HCT116 (cell line): ENCODE data around the gene TMEM187. TPM values are rescaled to one million over a fixed set of nuclear protein-coding genes. Genes with fewer than 3 reads are reported as not detected.
A peak's percentile ranks its signal among the peaks of the same experiment; 100 is the strongest.

Experiments
- ATAC-seq: fragments of 200-7000 bp; cut with Tn5 transposase; 2 replicates; pipeline ENCODE4 v1.9.1; 2020; ENCODE audit warnings: mild to moderate bottlenecking, moderate library complexity
- BruUV-seq: library from RNA; stranded (reverse); fragments of 400-500 nt; replicated peaks from 2 replicates; lab custom pipeline; 2021; lab: Mats Ljungman, UMichigan
- CTCF ChIA-PET: fragments of 300-600 bp; sonication (Branson Sonifier 250); formaldehyde crosslinking; loops from one replicate; lab custom pipeline; 2021; ENCODE audit warnings: antibody characterized with exemption; lab: Charles Lee
- POLR2A ChIA-PET: fragments of 300-600, 350-600 bp; sonication (Branson Sonifier 250); formaldehyde crosslinking; loops from one replicate; lab custom pipeline; 2021; ENCODE audit warnings: antibody characterized with exemption; lab: Charles Lee
- RAD21 ChIA-PET, 2 experiments: fragments of 300-600 bp; sonication (Branson Sonifier 250); formaldehyde crosslinking; loops; one replicate each; lab custom pipeline; 2023; ENCODE audit warnings: low total read pairs in 2 of 2; ENCODE audit not compliant: uncharacterized antibody in 2 of 2, unreplicated experiment in 2 of 2, low non-redundant PET in 1 of 2; lab: Charles Lee
- DNase-seq: peaks from one replicate; pipeline ENCODE4 v3.0.0-alpha.2; 2010; ENCODE audit warnings: low read depth, low spot score
- H2AFZ ChIP-seq: fragments of 200-600 bp; shearing (Covaris generic), sonication (generic); 2 replicates; pipeline ENCODE4 v1.6.1; 2017; ENCODE audit warnings: low read depth, mixed run types, mixed read lengths, antibody characterized with exemption, low read length; ENCODE audit not compliant: poor library complexity, severe bottlenecking
- H3K27ac ChIP-seq: 2 replicates; pipeline ENCODE4 v1.5.1; 2012; ENCODE audit warnings: low read depth, low read length
- H3K27me3 ChIP-seq: fragments of 200-600 bp; sonication (generic); 2 replicates; pipeline ENCODE4 v1.6.1; 2016; ENCODE audit warnings: mixed run types, low read length, mixed read lengths; ENCODE audit not compliant: insufficient read depth
- H3K36me3 ChIP-seq, 2 experiments: fragments of 200-500 bp in 1 of 2; fragments of 200-600 bp in 1 of 2; sonication (Bioruptor generic) in 1 of 2; sonication (generic) in 1 of 2; 2 replicates each; pipeline versions ENCODE4 v1.5.1 to v1.6.1; 2014 to 2016; ENCODE audit warnings: low read length in 2 of 2, inconsistent platforms in 1 of 2, mixed read lengths in 1 of 2, mixed run types in 1 of 2; ENCODE audit not compliant: insufficient read depth in 2 of 2, control insufficient read depth in 1 of 2
- H3K4me1 ChIP-seq, 2 experiments: fragments of 200-600 bp in 1 of 2; sonication (generic) in 1 of 2; 2 replicates each; pipeline versions ENCODE4 v1.5.1 to v1.6.1; 2012 to 2017; ENCODE audit warnings: low read length in 2 of 2, inconsistent platforms in 1 of 2, mild to moderate bottlenecking in 1 of 2, mixed read lengths in 1 of 2, mixed run types in 1 of 2, moderate library complexity in 1 of 2; ENCODE audit not compliant: insufficient read depth in 2 of 2, control insufficient read depth in 1 of 2
- H3K4me2 ChIP-seq: fragments of 200-600 bp; sonication (generic); 2 replicates; pipeline ENCODE4 v1.6.1; 2017; ENCODE audit warnings: mixed run types, low read length, mixed read lengths
- H3K4me3 ChIP-seq, 2 experiments: fragments of 200-600 bp in 1 of 2; sonication (generic) in 1 of 2; replicated peaks in 1 of 2; 2 replicates each; pipeline ENCODE4 v1.5.1; 2011 to 2016; ENCODE audit warnings: low read length in 2 of 2, control low read depth in 1 of 2, low read depth in 1 of 2, mild to moderate bottlenecking in 1 of 2, mixed read lengths in 1 of 2, mixed run types in 1 of 2
- H3K79me2 ChIP-seq: fragments of 200-600 bp; sonication (generic); 2 replicates; pipeline ENCODE4 v1.6.1; 2017; ENCODE audit warnings: mild to moderate bottlenecking, mixed run types, low read length, moderate library complexity, mixed read lengths; ENCODE audit not compliant: insufficient read depth
- H3K9ac ChIP-seq: fragments of 200-600 bp; sonication (generic); 2 replicates; pipeline ENCODE4 v1.6.1; 2016; ENCODE audit warnings: low read length, mixed read lengths
- H3K9me2 ChIP-seq: fragments of 200-600 bp; sonication (generic), shearing (Covaris generic); 2 replicates; pipeline ENCODE4 v1.6.1; 2017; ENCODE audit warnings: mixed run types, mild to moderate bottlenecking, moderate library complexity; ENCODE audit not compliant: insufficient read depth
- H3K9me3 ChIP-seq, 2 experiments: fragments of 200-500 bp in 1 of 2; fragments of 200-600 bp in 1 of 2; sonication (Bioruptor generic) in 1 of 2; sonication (generic) in 1 of 2; 2 replicates each; pipeline ENCODE4 v1.6.1; 2014 to 2017; ENCODE audit warnings: low read length in 2 of 2, mixed read lengths in 2 of 2, inconsistent platforms in 1 of 2, low read depth in 1 of 2, mild to moderate bottlenecking in 1 of 2, mixed run types in 1 of 2, moderate library complexity in 1 of 2; ENCODE audit not compliant: control insufficient read depth in 1 of 2, insufficient read depth in 1 of 2
- H4K20me1 ChIP-seq: fragments of 200-600 bp; sonication (generic), shearing (Covaris generic); 2 replicates; pipeline ENCODE4 v1.6.1; 2017; ENCODE audit warnings: mixed run types, mild to moderate bottlenecking, moderate library complexity; ENCODE audit not compliant: insufficient read depth
- CBX3 ChIP-seq: IDR thresholded peaks from 2 replicates; pipeline ENCODE4 v1.6.1; 2012; ENCODE audit warnings: low read depth
- CEBPB ChIP-seq: IDR thresholded peaks from 2 replicates; pipeline ENCODE4 v1.6.1; 2012; ENCODE audit warnings: low read depth
- EZH2 ChIP-seq: fragments of 200-600 bp; sonication (generic); IDR thresholded peaks from 2 replicates; pipeline ENCODE4 v1.6.1; 2017; ENCODE audit warnings: antibody characterized with exemption, mixed run types
- POLR2A ChIP-seq: IDR thresholded peaks from 2 replicates; pipeline ENCODE4 v1.7.0; 2011; ENCODE audit warnings: borderline replicate concordance; ENCODE audit not compliant: insufficient read depth, insufficient read length; ENCODE audit errors: extremely low read depth
- POLR2AphosphoS5 ChIP-seq: IDR thresholded peaks from 2 replicates; pipeline ENCODE4 v1.6.1; 2011; ENCODE audit warnings: mild to moderate bottlenecking, low read depth, low read length, moderate library complexity
- SIN3A ChIP-seq: IDR thresholded peaks from 2 replicates; pipeline ENCODE4 v1.6.1; 2012; ENCODE audit warnings: low read depth
- SP1 ChIP-seq: IDR thresholded peaks from 2 replicates; pipeline ENCODE4 v1.6.1; 2012; ENCODE audit warnings: low read depth
- YY1 ChIP-seq: IDR thresholded peaks from 2 replicates; pipeline ENCODE4 v1.6.1; 2011; ENCODE audit warnings: low read length, low read depth, moderate library complexity, mild to moderate bottlenecking; ENCODE audit not compliant: insufficient replicate concordance; ENCODE audit errors: extremely low read depth
- intact Hi-C: fragments of 100-400 bp; cut with micrococcal nuclease; formaldehyde crosslinking; loops from 2 replicates; pipeline ENCODE4 v1.10.0; 2022
- total RNA-seq: library from RNA; stranded (reverse); gene quantifications from one replicate; pipeline ENCODE4 v1.2.1, GENCODE V29; 2021; ENCODE audit not compliant: unreplicated experiment
- TF ChIP-seq, protein P1 (sequence below): IDR thresholded peaks from 2 replicates; pipeline ENCODE4 v1.6.1; 2011; ENCODE audit warnings: mild to moderate bottlenecking, low read length, moderate library complexity; ENCODE audit not compliant: insufficient replicate concordance; ENCODE audit errors: extremely low read depth
- TF ChIP-seq, protein P2 (sequence below), 3 experiments: fragments of 200-600 bp in 1 of 3; sonication (generic) in 1 of 3; IDR thresholded peaks in 2 of 3; conservative IDR thresholded peaks in 1 of 3; 2 replicates each; pipeline ENCODE4 v1.5.1; 2012 to 2017; ENCODE audit warnings: low read depth in 2 of 3, low read length in 2 of 3, antibody characterized with exemption in 1 of 3, borderline replicate concordance in 1 of 3, control low read depth in 1 of 3, mild to moderate bottlenecking in 1 of 3, mixed read lengths in 1 of 3, mixed run types in 1 of 3, moderate library complexity in 1 of 3; ENCODE audit not compliant: insufficient read depth in 1 of 3
- TF ChIP-seq, protein P3 (sequence below): IDR thresholded peaks from 2 replicates; pipeline ENCODE4 v1.6.1; 2012

Gene TMEM187
- total RNA-seq, 1 experiment from 2014 or later: 12.6 TPM

GRCh38 chrX:153970357-153971123, 2.0 kb upstream of the TMEM187 start:
- TF ChIP-seq CBX3 (no peak), POLR2AphosphoS5 (0 out of 2 replicates have a peak, but pooled peaks have one; percentile 2), SIN3A (no peak)
- TF ChIP-seq, all 23 proteins: peak for 1
- Histone ChIP-seq H3K36me3 (peaks cover 0 to 11% of the 10 kb centered on the region in 2 experiments; a peak in 1 of 4 replicates), H3K4me1 (peaks cover 12 to 28% of the 10 kb centered on the region in 2 experiments), H3K4me3 (peak overlapping the region; percentile 75 to 78), H3K4me2 (peak overlapping the region; percentile 76), H3K27me3 (no peaks in the 10 kb centered on the region), H3K9me3 (no peaks in the 10 kb centered on the region), H2AFZ (no peak overlapping the region), H3K27ac (peak overlapping the region; percentile 90), H4K20me1 (no peaks in the 10 kb centered on the region), H3K9me2 (no peaks in the 10 kb centered on the region), H3K9ac (peak overlapping the region; percentile 99), H3K79me2 (peaks cover 66% of the 10 kb centered on the region)
- no peak; the same call in 1 of the 2 replicates for ATAC-seq
- CTCF ChIA-PET: interaction anchor here (1.0 to 1.1 kb wide), 2 partner anchors 23 to 403 kb away, joined by 3 to 5 read pairs; no protein-coding TSS in a partner anchor
- POLR2A ChIA-PET: interaction anchor here (0.7 to 2.0 kb wide), 4 partner anchors 42 to 498 kb away, joined by 3 to 10 read pairs (median 4); partner anchors contain the start of gene ARHGAP4
- RAD21 ChIA-PET: interaction anchor here in 1 of 2 experiments (0.6 kb wide), 1 partner anchor 128 kb away, joined by 4 read pairs; no protein-coding TSS in a partner anchor
- BruUV-seq: TSS peak; percentile 59
- intact Hi-C loops: loop anchor here (10.0 kb wide), 1 partner anchor 424 kb away; the partner anchor contains the start of gene RPL10
- DNase-seq: no peak

DNA sequence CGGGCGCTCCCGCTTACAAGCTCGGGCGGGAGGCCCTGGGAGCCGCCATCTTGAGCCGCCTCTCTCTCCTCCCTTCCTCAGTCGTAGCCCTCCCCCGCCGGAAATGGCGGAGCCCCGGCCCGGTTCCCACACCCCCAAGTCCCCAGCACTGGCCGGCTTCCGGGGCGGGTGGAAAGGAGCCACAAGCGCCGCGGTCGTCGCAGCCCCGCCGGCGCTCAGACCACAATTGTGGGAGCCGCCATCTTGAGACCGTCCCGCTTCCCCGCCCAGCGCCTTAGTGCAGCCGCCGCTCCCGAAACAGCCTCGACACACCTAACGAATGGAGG, 1.5 kb upstream of the TMEM187 start:
- peak; percentile 59 for ATAC-seq
- H3K9me3 ChIP-seq: no peaks in the 10 kb centered on the region
- H3K27me3 ChIP-seq: no peaks in the 10 kb centered on the region
- intact Hi-C loops: loop anchor here (10.0 kb wide), 1 partner anchor 424 kb away; the partner anchor contains the start of gene RPL10
- H3K4me3 ChIP-seq: peak overlapping the region; percentile 75 to 78
- H2AFZ ChIP-seq: no peak overlapping the region
- peaks cover 0 to 11% of the 10 kb centered on the region in 2 experiments; a peak in 1 of 4 replicates for H3K36me3 ChIP-seq
- peak overlapping the region; percentile 99 for H3K9ac ChIP-seq
- RAD21 ChIA-PET: no interaction called here
- no TSS peak for BruUV-seq
- H3K4me1 ChIP-seq: peaks cover 12 to 28% of the 10 kb centered on the region in 2 experiments
- peak overlapping the region; percentile 90 for H3K27ac ChIP-seq
- no peaks in the 10 kb centered on the region for H4K20me1 ChIP-seq
- peak overlapping the region; percentile 76 for H3K4me2 ChIP-seq
- CTCF ChIA-PET: interaction anchor here (1.0 to 1.1 kb wide), 2 partner anchors 24 to 402 kb away, joined by 3 to 5 read pairs; no protein-coding TSS in a partner anchor
- POLR2A ChIA-PET: interaction anchor here (0.7 to 2.0 kb wide), 4 partner anchors 43 to 499 kb away, joined by 3 to 10 read pairs (median 4); partner anchors contain the start of gene ARHGAP4
- DNase-seq: peak; percentile 60
- H3K9me2 ChIP-seq: no peaks in the 10 kb centered on the region
- peaks cover 60% of the 10 kb centered on the region for H3K79me2 ChIP-seq
- TF ChIP-seq YY1 (peak; percentile 95), EZH2 (no peak), SP1 (no peak), POLR2A (no peak), CEBPB (no peak)
- TF ChIP-seq, protein P1, sequence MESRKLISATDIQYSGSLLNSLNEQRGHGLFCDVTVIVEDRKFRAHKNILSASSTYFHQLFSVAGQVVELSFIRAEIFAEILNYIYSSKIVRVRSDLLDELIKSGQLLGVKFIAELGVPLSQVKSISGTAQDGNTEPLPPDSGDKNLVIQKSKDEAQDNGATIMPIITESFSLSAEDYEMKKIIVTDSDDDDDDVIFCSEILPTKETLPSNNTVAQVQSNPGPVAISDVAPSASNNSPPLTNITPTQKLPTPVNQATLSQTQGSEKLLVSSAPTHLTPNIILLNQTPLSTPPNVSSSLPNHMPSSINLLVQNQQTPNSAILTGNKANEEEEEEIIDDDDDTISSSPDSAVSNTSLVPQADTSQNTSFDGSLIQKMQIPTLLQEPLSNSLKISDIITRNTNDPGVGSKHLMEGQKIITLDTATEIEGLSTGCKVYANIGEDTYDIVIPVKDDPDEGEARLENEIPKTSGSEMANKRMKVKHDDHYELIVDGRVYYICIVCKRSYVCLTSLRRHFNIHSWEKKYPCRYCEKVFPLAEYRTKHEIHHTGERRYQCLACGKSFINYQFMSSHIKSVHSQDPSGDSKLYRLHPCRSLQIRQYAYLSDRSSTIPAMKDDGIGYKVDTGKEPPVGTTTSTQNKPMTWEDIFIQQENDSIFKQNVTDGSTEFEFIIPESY: no peak
- TF ChIP-seq, protein P2, sequence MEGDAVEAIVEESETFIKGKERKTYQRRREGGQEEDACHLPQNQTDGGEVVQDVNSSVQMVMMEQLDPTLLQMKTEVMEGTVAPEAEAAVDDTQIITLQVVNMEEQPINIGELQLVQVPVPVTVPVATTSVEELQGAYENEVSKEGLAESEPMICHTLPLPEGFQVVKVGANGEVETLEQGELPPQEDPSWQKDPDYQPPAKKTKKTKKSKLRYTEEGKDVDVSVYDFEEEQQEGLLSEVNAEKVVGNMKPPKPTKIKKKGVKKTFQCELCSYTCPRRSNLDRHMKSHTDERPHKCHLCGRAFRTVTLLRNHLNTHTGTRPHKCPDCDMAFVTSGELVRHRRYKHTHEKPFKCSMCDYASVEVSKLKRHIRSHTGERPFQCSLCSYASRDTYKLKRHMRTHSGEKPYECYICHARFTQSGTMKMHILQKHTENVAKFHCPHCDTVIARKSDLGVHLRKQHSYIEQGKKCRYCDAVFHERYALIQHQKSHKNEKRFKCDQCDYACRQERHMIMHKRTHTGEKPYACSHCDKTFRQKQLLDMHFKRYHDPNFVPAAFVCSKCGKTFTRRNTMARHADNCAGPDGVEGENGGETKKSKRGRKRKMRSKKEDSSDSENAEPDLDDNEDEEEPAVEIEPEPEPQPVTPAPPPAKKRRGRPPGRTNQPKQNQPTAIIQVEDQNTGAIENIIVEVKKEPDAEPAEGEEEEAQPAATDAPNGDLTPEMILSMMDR (IDR thresholded peaks at IDR 0.05 in 2 of 3, conservative IDR thresholded peaks at IDR 0.05 in 1 of 3; ENCODE audit: borderline replicate concordance in 1 of 3, insufficient read depth in 1 of 3, low read depth in 2 of 3, low read length in 2 of 3): no peak
- TF ChIP-seq, protein P3, sequence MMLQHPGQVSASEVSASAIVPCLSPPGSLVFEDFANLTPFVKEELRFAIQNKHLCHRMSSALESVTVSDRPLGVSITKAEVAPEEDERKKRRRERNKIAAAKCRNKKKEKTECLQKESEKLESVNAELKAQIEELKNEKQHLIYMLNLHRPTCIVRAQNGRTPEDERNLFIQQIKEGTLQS: no peak
